GM12878 (cell line): Measurements from ENCODE around the gene VPS26A. TPM values are rescaled to one million over a fixed set of nuclear protein-coding genes. Genes with fewer than 3 reads are reported as not detected.

Experiments
- ATAC-seq: fragments of 200-7000 bp; cut with Tn5 transposase; 3 replicates; pipeline ENCODE4 v1.9.1; 2020; ENCODE audit warnings: mild to moderate bottlenecking, moderate library complexity
- BruUV-seq: library from RNA; stranded (reverse); fragments of 400-500 nt; replicated peaks from 2 replicates; lab custom pipeline; 2021; lab: Mats Ljungman, UMichigan
- CTCF ChIA-PET: fragments of 300-600 bp; sonication (Branson Sonifier 250); formaldehyde crosslinking; extraction: SDS; loops from one replicate; lab custom pipeline; 2021; ENCODE audit warnings: inconsistent platforms; lab: Yijun Ruan, JAX
- POLR2A ChIA-PET: fragments of 350-600 bp; formaldehyde crosslinking; extraction: SDS; loops from one replicate; lab custom pipeline; 2021; ENCODE audit warnings: inconsistent platforms; lab: Charles Lee
- RAD21 ChIA-PET: fragments of 300-600 bp; sonication (Branson Sonifier 250); formaldehyde crosslinking; loops from one replicate; lab custom pipeline; 2023; ENCODE audit warnings: antibody characterized with exemption; ENCODE audit not compliant: unreplicated experiment; lab: Charles Lee
- SMC1A ChIA-PET: fragments of 300-600 bp; sonication (Branson Sonifier 250); formaldehyde crosslinking; loops from one replicate; lab custom pipeline; 2023; ENCODE audit not compliant: unreplicated experiment, uncharacterized antibody; lab: Charles Lee
- DNase-seq: peaks from one replicate; pipeline ENCODE4 v3.0.0-alpha.2; 2011; ENCODE audit warnings: low read depth, low spot score
- FAIRE-seq: peaks from 3 replicates; lab custom pipeline; 2011; peaks lifted over from hg19 to GRCh38; lab: Jason Lieb, UNC
- H2AFZ ChIP-seq: 2 replicates; pipeline ENCODE4 v1.6.0; 2011; ENCODE audit warnings: low read depth, low read length, control low read depth; ENCODE audit not compliant: control insufficient read depth
- H3K27ac ChIP-seq: 2 replicates; pipeline ENCODE4 v1.5.1; 2011; ENCODE audit warnings: control low read depth; ENCODE audit not compliant: control insufficient read depth, insufficient read depth
- H3K27me3 ChIP-seq, 2 experiments: replicated peaks in 1 of 2; 2 replicates each; pipeline versions ENCODE4 v1.6.0 to v1.6.1; 2011; ENCODE audit warnings: low read length in 1 of 2; ENCODE audit not compliant: control insufficient read depth in 2 of 2, insufficient read depth in 2 of 2
- H3K36me3 ChIP-seq, 2 experiments: 2 replicates each; pipeline ENCODE4 v1.5.1; 2011; ENCODE audit warnings: low read length in 1 of 2; ENCODE audit not compliant: control insufficient read depth in 2 of 2, insufficient read depth in 2 of 2
- H3K4me1 ChIP-seq: 2 replicates; pipeline ENCODE4 v1.6.1; 2011; ENCODE audit warnings: mild to moderate bottlenecking, low read length, moderate library complexity, mixed read lengths; ENCODE audit not compliant: control insufficient read depth, insufficient read depth
- H3K4me2 ChIP-seq: 2 replicates; pipeline ENCODE4 v1.6.0; 2011; ENCODE audit warnings: control low read depth; ENCODE audit not compliant: control insufficient read depth, insufficient read depth
- H3K4me3 ChIP-seq: fragments of 200-600 bp; sonication (generic); 2 replicates; pipeline ENCODE4 v1.5.1; 2016
- H3K79me2 ChIP-seq: 2 replicates; pipeline ENCODE4 v1.6.0; 2011; ENCODE audit warnings: low read length; ENCODE audit not compliant: control insufficient read depth, insufficient read depth
- H3K9ac ChIP-seq: 2 replicates; pipeline ENCODE4 v1.8.0; 2011; ENCODE audit warnings: low read length, control low read depth, mixed read lengths; ENCODE audit not compliant: control insufficient read depth, insufficient read depth
- H3K9me3 ChIP-seq: replicated peaks from 3 replicates; pipeline ENCODE4 v1.5.1; 2011; ENCODE audit warnings: mild to moderate bottlenecking, low read length; ENCODE audit not compliant: control insufficient read depth, insufficient read depth
- H4K20me1 ChIP-seq: 2 replicates; pipeline ENCODE4 v1.6.0; 2011; ENCODE audit not compliant: control insufficient read depth, insufficient read depth
- CHD1 ChIP-seq: IDR thresholded peaks from 2 replicates; pipeline ENCODE4 v1.6.1; 2012; ENCODE audit warnings: low read depth, low read length, improper control_type of control experiment
- LARP7 ChIP-seq: fragments of 450-650 bp; IDR thresholded peaks from 2 replicates; pipeline ENCODE4 v1.6.1; 2017; ENCODE audit warnings: mild to moderate bottlenecking
- MYC ChIP-seq: IDR thresholded peaks from 2 replicates; pipeline ENCODE4 v1.6.1; 2011; ENCODE audit warnings: mild to moderate bottlenecking, low read length, moderate library complexity, inconsistent platforms; ENCODE audit not compliant: insufficient read depth, insufficient replicate concordance, insufficient read length, severe bottlenecking
- RAD21 ChIP-seq: IDR thresholded peaks from 2 replicates; pipeline ENCODE4 v1.6.1; 2011; ENCODE audit warnings: mild to moderate bottlenecking, low read depth, low read length, moderate library complexity; ENCODE audit not compliant: insufficient read depth
- SUPT20H ChIP-seq: IDR thresholded peaks from 2 replicates; pipeline ENCODE4 v1.6.1; 2011; ENCODE audit warnings: low read depth, mild to moderate bottlenecking, low read length, moderate library complexity, borderline replicate concordance; ENCODE audit not compliant: control insufficient read depth
- TCF12 ChIP-seq: IDR thresholded peaks from 2 replicates; pipeline ENCODE4 v1.6.1; 2011; ENCODE audit warnings: low read depth, mild to moderate bottlenecking, low read length
- ZNF207 ChIP-seq: fragments of 450-650 bp; IDR thresholded peaks from 2 replicates; pipeline ENCODE4 v1.6.1; 2014; ENCODE audit warnings: antibody characterized with exemption, mild to moderate bottlenecking, borderline replicate concordance
- WGBS: methylation state at CpG from one replicate; pipeline ENCODE4 v1.1.6; 2016; ENCODE audit warnings: low lambda C conversion rate; ENCODE audit not compliant: insufficient replicate concordance, insufficient coverage; ENCODE audit errors: missing lambda C conversion rate; 5-methylcytosine and 5-hydroxymethylcytosine counted together
- in situ Hi-C: fragments of 300-500 bp; cut with MboI; formaldehyde crosslinking; loops from 9 replicates; pipeline ENCODE4 v1.14.3; 2018; ENCODE audit warnings: mixed read lengths
- intact Hi-C: fragments of 100-400 bp; cut with micrococcal nuclease; formaldehyde crosslinking; loops from one replicate; pipeline ENCODE4 v1.14.2; 2022; ENCODE audit not compliant: unreplicated experiment
- polyA plus RNA-seq, 11 experiments: library from polyadenylated mRNA; depleted of rRNA in 4 of 11; unstranded in 6 of 11; stranded (reverse) in 5 of 11; fragments of >200 nt; fragmentation: Nextera tagmentation in 4 of 11; fragmentation: Illumina TruSeq in 1 of 11; extraction: Ambion mirVana in 4 of 11; extraction: Trizol in 1 of 11; gene quantifications; 1 replicate in 1 of 11; 2 replicates in 10 of 11; pipeline versions ENCODE4 v1.2.1 to v1.2.3, GENCODE V29; 2011 to 2016; ENCODE audit warnings: inconsistent platforms in 2 of 11, missing spikeins in 2 of 11, low read depth in 1 of 11
- total RNA-seq, 4 experiments: library from RNA; depleted of rRNA in 3 of 4; stranded (reverse); fragments of >200 nt in 3 of 4; fragmentation: Illumina TruSeq in 1 of 4; extraction: Trizol in 1 of 4; gene quantifications; 2 replicates each; pipeline versions ENCODE4 v1.2.1 to v1.2.3, GENCODE V29; 2013 to 2021
- TF ChIP-seq, protein P1 (sequence below): fragments of 450-650 bp; conservative IDR thresholded peaks from 2 replicates; pipeline ENCODE4 v1.6.1; 2017; ENCODE audit warnings: mild to moderate bottlenecking, moderate library complexity
- TF ChIP-seq, protein P2 (sequence below): fragments of 450-650 bp; IDR thresholded peaks from 2 replicates; pipeline ENCODE4 v1.6.1; 2016; ENCODE audit warnings: mild to moderate bottlenecking

Gene VPS26A
- total and polyA plus RNA-seq, 10 of the 15 experiments (the other 5 are each of a cell fraction or from before 2014, with no cell fraction given), result 16.8 to 72.3 (median 26.8) TPM

GRCh38 chr10:69119896-69120295 is 4.1 kb upstream of the VPS26A start (continued):
- TF ChIP-seq MYC, result no peak

GRCh38 chr10:69123306-69123746 is 652 bp upstream of the VPS26A start:
- RAD21 ChIA-PET, result interaction anchor here (1.0 to 3.0 kb wide), 2 partner anchors 29 to 118 kb away, joined by 4 to 31 read pairs; no protein-coding TSS in a partner anchor
- H3K79me2 ChIP-seq, result peaks cover 39% of the 10 kb centered on the region
- under 1% methylated on average over 16 of the region's 16 CpGs for WGBS
- in situ Hi-C loops, result no loop called here
- TSS peak; percentile 99 for BruUV-seq
- intact Hi-C loops, result loop anchor here (1.0 to 10.0 kb wide), 2 partner anchors 101 to 119 kb away; partner anchors contain the start of gene HKDC1
- DNase-seq, result no peak
- SMC1A ChIA-PET, result interaction anchor here (0.6 to 3.5 kb wide), 3 partner anchors 29 to 118 kb away, joined by 3 to 37 read pairs (median 3); no protein-coding TSS in a partner anchor
- H3K27ac ChIP-seq, result peak overlapping the region; percentile 86
- H3K4me3 ChIP-seq, result peak overlapping the region; percentile 81
- peak overlapping the region; percentile 94 for H2AFZ ChIP-seq
- no peaks in the 10 kb centered on the region for H3K9me3 ChIP-seq
- H3K9ac ChIP-seq, result peak overlapping the region; percentile 90
- H3K4me1 ChIP-seq, result peaks cover 4% of the 10 kb centered on the region; the same call in 1 of the 2 replicates
- CTCF ChIA-PET, result interaction anchor here (0.6 to 3.4 kb wide), 5 partner anchors 12 to 168 kb away, joined by 3 to 46 read pairs (median 6); partner anchors contain the start of gene DDX21
- FAIRE-seq, result no peak
- H4K20me1 ChIP-seq, result no peaks in the 10 kb centered on the region
- H3K27me3 ChIP-seq, result no peaks in the 10 kb centered on the region
- no peak for TF ChIP-seq CHD1
- TF ChIP-seq LARP7, result 0 out of 2 replicates have a peak, but pooled peaks have one; percentile 16
- TF ChIP-seq, protein P1, sequence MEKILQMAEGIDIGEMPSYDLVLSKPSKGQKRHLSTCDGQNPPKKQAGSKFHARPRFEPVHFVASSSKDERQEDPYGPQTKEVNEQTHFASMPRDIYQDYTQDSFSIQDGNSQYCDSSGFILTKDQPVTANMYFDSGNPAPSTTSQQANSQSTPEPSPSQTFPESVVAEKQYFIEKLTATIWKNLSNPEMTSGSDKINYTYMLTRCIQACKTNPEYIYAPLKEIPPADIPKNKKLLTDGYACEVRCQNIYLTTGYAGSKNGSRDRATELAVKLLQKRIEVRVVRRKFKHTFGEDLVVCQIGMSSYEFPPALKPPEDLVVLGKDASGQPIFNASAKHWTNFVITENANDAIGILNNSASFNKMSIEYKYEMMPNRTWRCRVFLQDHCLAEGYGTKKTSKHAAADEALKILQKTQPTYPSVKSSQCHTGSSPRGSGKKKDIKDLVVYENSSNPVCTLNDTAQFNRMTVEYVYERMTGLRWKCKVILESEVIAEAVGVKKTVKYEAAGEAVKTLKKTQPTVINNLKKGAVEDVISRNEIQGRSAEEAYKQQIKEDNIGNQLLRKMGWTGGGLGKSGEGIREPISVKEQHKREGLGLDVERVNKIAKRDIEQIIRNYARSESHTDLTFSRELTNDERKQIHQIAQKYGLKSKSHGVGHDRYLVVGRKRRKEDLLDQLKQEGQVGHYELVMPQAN, result 0 out of 2 replicates have a peak, but pooled peaks have one; percentile 57
- TF ChIP-seq, protein P2, sequence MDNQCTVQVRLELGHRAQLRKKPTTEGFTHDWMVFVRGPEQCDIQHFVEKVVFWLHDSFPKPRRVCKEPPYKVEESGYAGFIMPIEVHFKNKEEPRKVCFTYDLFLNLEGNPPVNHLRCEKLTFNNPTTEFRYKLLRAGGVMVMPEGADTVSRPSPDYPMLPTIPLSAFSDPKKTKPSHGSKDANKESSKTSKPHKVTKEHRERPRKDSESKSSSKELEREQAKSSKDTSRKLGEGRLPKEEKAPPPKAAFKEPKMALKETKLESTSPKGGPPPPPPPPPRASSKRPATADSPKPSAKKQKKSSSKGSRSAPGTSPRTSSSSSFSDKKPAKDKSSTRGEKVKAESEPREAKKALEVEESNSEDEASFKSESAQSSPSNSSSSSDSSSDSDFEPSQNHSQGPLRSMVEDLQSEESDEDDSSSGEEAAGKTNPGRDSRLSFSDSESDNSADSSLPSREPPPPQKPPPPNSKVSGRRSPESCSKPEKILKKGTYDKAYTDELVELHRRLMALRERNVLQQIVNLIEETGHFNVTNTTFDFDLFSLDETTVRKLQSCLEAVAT, result peak; percentile 80; the same call in 1 of the 2 replicates
- TF ChIP-seq SUPT20H, result no peak
- 0 out of 2 replicates have a peak, but pooled peaks have one; percentile 38 for TF ChIP-seq ZNF207
- peak; percentile 65 for TF ChIP-seq RAD21
- 0 out of 2 replicates have a peak, but pooled peaks have one; percentile 10 for TF ChIP-seq TCF12
- POLR2A ChIA-PET, result no interaction called here
- no peaks in the 10 kb centered on the region for H3K36me3 ChIP-seq
- peak; percentile 59 for ATAC-seq
- H3K4me2 ChIP-seq, result peak overlapping the region; percentile 32
